LNCAP (cell line): ENCODE data around the gene MOCS1.

Source experiments
- CTCF ChIP-seq: fragments of 450-650 bp; IDR thresholded peaks from 2 replicates; pipeline ENCODE4 v1.5.1; 2017; ENCODE audit warnings: mild to moderate bottlenecking

The MOCS1 gene

GRCh38 chr6:39881851-39882530 is 52.3 kb downstream of the MOCS1 start:
- no peak for TF ChIP-seq CTCF

- TF ChIP-seq CTCF: no peak
Measured at GRCh38 chr6:39880594-39880993, 53.7 kb downstream of the MOCS1 start.

- TF ChIP-seq CTCF: no peak
Measured at GRCh38 chr6:39879535-39879934, 54.7 kb downstream of the MOCS1 start.

GRCh38 chr6:39876826-39877225 is 57.4 kb downstream of the MOCS1 start:
- no peak for TF ChIP-seq CTCF

GRCh38 chr6:39876111-39876510 is 58.2 kb downstream of the MOCS1 start:
- TF ChIP-seq CTCF: no peak

GRCh38 chr6:39873439-39873838 is 60.8 kb downstream of the MOCS1 start:
- no peak for TF ChIP-seq CTCF

GRCh38 chr6:39870950-39871349 is 63.3 kb downstream of the MOCS1 start:
- no peak for TF ChIP-seq CTCF

GRCh38 chr6:39867592-39867991 is 66.7 kb downstream of the MOCS1 start:
- peak; percentile 26; the same call in 1 of the 2 replicates for TF ChIP-seq CTCF
